Fibroblast of villous mesenchyme (primary cell): ENCODE data around the gene KCNK10. TPM values are rescaled to one million over a fixed set of nuclear protein-coding genes. Genes with fewer than 3 reads are reported as not detected.

Experiments used
- DNase-seq: peaks from one replicate; pipeline ENCODE4 v3.0.0-alpha.2; 2010; ENCODE audit warnings: low read depth
- H3K4me3 ChIP-seq: 2 replicates; pipeline ENCODE4 v1.5.1; 2011; ENCODE audit warnings: low read depth, mild to moderate bottlenecking, low read length
- total RNA-seq: library from RNA; depleted of rRNA; stranded (reverse); fragments of >200 nt; gene quantifications from 2 replicates; pipeline ENCODE4 v1.2.3, GENCODE V29; 2012
- TF ChIP-seq, protein P1 (sequence below): IDR thresholded peaks from 2 replicates; pipeline ENCODE4 v1.5.1; 2012; ENCODE audit warnings: low read depth, mild to moderate bottlenecking, low read length; ENCODE audit not compliant: insufficient read depth

Gene KCNK10
- total RNA-seq, 1 donor, result not detected

DNA sequence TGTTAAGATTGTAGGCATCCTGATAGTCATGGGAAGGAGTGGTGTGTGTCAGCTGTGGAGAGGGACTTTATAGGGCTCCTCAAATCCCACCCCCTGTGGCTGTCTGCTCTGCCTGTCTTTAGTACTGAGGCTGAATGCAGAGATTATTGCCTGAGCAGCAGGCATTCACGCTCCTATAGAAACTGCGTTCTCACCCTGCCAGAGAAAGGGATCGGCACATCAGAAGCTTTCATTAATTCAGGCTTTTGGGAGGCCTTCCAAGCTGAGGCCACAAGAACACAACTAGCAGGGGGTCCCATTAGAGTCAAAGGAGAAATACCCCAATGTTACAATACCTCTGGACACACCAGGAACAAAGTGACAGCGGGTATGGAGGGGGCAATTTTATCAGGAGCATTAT lies 12.6 kb downstream of the KCNK10 start:
- no peak for DNase-seq
- TF ChIP-seq, protein P1, sequence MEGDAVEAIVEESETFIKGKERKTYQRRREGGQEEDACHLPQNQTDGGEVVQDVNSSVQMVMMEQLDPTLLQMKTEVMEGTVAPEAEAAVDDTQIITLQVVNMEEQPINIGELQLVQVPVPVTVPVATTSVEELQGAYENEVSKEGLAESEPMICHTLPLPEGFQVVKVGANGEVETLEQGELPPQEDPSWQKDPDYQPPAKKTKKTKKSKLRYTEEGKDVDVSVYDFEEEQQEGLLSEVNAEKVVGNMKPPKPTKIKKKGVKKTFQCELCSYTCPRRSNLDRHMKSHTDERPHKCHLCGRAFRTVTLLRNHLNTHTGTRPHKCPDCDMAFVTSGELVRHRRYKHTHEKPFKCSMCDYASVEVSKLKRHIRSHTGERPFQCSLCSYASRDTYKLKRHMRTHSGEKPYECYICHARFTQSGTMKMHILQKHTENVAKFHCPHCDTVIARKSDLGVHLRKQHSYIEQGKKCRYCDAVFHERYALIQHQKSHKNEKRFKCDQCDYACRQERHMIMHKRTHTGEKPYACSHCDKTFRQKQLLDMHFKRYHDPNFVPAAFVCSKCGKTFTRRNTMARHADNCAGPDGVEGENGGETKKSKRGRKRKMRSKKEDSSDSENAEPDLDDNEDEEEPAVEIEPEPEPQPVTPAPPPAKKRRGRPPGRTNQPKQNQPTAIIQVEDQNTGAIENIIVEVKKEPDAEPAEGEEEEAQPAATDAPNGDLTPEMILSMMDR, result no peak
- H3K4me3 ChIP-seq, result no peak overlapping the region

DNA sequence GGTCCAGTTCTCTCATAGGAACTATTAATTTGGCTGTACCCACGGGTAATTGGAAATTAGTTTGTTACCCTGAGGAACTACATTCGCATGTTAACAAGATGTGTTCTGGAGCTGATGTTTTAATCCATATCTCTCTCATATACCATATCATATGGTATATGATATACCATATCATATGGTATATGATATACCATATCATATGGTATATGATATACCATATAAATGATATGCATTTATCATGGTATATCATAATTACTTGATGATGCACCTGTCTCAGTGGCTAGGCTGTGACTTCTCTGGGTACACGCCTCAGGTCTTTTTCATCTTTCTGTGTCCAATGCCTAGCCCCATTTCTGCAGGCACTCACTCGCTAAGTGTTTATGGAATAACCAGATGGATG lies 13.0 kb downstream of the KCNK10 start:
- DNase-seq, result no peak
- TF ChIP-seq, protein P1, result no peak
- H3K4me3 ChIP-seq, result no peak overlapping the region

- H3K4me3 ChIP-seq, result no peak overlapping the region
- TF ChIP-seq, protein P1, result no peak
- DNase-seq, result no peak
Measured at GRCh38 chr14:88305528-88306322, 17.3 kb downstream of the KCNK10 start.

DNA sequence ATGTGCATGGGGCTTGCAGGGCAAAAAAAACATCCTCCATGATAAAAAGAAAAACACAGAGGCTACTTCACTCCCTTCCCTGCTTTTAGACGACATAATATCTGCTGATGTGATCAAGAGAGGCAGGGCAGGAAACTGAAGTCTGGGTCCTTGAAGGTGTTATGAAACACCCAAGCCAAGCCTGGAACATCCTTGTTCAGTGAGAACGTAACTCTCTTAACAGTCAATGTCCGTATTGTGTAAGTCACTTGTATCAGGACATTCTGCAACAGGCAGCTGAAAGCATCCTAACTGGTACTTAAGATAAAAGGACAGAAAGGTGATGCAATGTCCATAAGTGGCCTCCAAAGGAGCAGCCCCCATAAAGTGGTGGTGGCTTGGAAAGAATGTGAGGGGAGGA lies 20.0 kb downstream of the KCNK10 start:
- TF ChIP-seq, protein P1, result no peak
- DNase-seq, result no peak
- H3K4me3 ChIP-seq, result no peak overlapping the region

DNA sequence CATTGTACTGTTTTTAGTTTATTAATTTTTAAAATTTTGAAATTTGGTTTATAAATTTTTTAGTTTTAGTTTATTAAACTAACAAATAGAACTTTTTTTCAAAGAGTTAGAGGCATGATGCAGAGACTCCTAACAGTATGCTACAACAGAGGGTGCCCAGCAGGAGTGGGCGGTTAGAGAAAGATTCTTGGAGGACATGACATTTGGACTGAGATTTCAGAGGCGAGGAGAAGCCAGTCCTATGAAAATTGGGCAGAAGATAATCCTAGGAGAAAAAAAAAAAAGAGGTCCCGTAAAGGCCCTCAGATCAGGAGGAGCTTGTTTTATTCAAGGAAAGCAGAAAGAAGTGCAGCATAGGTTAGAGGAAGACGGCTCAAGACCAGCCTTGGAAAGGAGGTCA lies 21.7 kb downstream of the KCNK10 start:
- no peak overlapping the region for H3K4me3 ChIP-seq
- TF ChIP-seq, protein P1, result no peak
- no peak for DNase-seq

GRCh38 chr14:88300817-88301216 lies 22.3 kb downstream of the KCNK10 start:
- H3K4me3 ChIP-seq, result no peak overlapping the region
- DNase-seq, result no peak
- TF ChIP-seq, protein P1, result no peak
